Measurements from ENCODE around the gene MRGPRG.

The MRGPRG gene

GRCh38 chr11:3225159-3225758, 6.6 kb upstream of the MRGPRG start:
- no peak for DNase-seq

- DNase-seq: no peak
Observed at GRCh38 chr11:3224401-3225057, 5.9 kb upstream of the MRGPRG start.

- DNase-seq: no peak
Observed at GRCh38 chr11:3223932-3224381, 5.3 kb upstream of the MRGPRG start.

- no peak for DNase-seq
Observed at GRCh38 chr11:3222941-3223915, 4.6 kb upstream of the MRGPRG start.

GRCh38 chr11:3222003-3222855, 3.6 kb upstream of the MRGPRG start:
- DNase-seq: no peak

- DNase-seq: no peak
Observed at GRCh38 chr11:3221408-3222002, 2.9 kb upstream of the MRGPRG start.

GRCh38 chr11:3220521-3221407, 2.2 kb upstream of the MRGPRG start:
- no peak for DNase-seq

GRCh38 chr11:3220101-3220500, 1.5 kb upstream of the MRGPRG start:
- no peak for DNase-seq

GRCh38 chr11:3219281-3219892, 774 bp upstream of the MRGPRG start:
- no peak for DNase-seq

GRCh38 chr11:3217818-3218482, 663 bp downstream of the MRGPRG start:
- no peak for DNase-seq

GRCh38 chr11:3216027-3216525, 2.5 kb downstream of the MRGPRG start:
- no peak for DNase-seq

- DNase-seq: no peak
Observed at GRCh38 chr11:3215346-3216026, 3.1 kb downstream of the MRGPRG start.

- DNase-seq: no peak
Observed at GRCh38 chr11:3214420-3214699, 4.3 kb downstream of the MRGPRG start.

GRCh38 chr11:3213659-3214419, 4.8 kb downstream of the MRGPRG start:
- no peak for DNase-seq

GRCh38 chr11:3208272-3208671, 10.3 kb downstream of the MRGPRG start:
- no peak for DNase-seq

GRCh38 chr11:3207526-3208189, 11.0 kb downstream of the MRGPRG start:
- no peak for DNase-seq

GRCh38 chr11:3206922-3207204, 11.8 kb downstream of the MRGPRG start:
- no peak for DNase-seq

- DNase-seq: no peak
Observed at GRCh38 chr11:3206156-3206921, 12.3 kb downstream of the MRGPRG start.
